ENCODE results near the gene METTL15. TPM values are rescaled to one million over a fixed set of nuclear protein-coding genes. Genes with fewer than 3 reads are reported as not detected.
"Not testable (repeated sequence)": the region's sequence is repeated elsewhere in the genome, so short reads cannot be mapped to it uniquely, and the experiment has no call there.

The METTL15 gene
- total RNA-seq, 2 experiments from 2014 or later, result 18.9 to 19.7 TPM

- no TSS peak for BruUV-seq (replicated peaks)
- H3K4me2 ChIP-seq (ENCODE audit: low read length), result no peak overlapping the region
- H2AFZ ChIP-seq (ENCODE audit: low read length), result no peak overlapping the region
- ChIA-PET POLR2A (no interaction called here), CTCF (ENCODE audit: unreplicated experiment) (no interaction called here)
- intact Hi-C loops (cut with micrococcal nuclease; ENCODE audit: unreplicated experiment), result loop anchor here (2.0 kb wide), 1 partner anchor 17 kb away; no protein-coding TSS in a partner anchor
- no peaks in the 10 kb centered on the region for H3K9me3 ChIP-seq (ENCODE audit: low read length)
- H3K4me1 ChIP-seq (ENCODE audit: insufficient read depth, low read length, poor library complexity, severe bottlenecking), result no peaks in the 10 kb centered on the region
- DNase-seq (ENCODE audit: low spot score), result no peak
- H3K79me2 ChIP-seq (ENCODE audit: insufficient read depth, low read depth, low read length), result no peaks in the 10 kb centered on the region
- no peak overlapping the region for H3K4me3 ChIP-seq (ENCODE audit: low read depth, low read length, poor library complexity, severe bottlenecking)
- H4K20me1 ChIP-seq (ENCODE audit: insufficient read depth, low read length), result no peaks in the 10 kb centered on the region
- no peak for TF ChIP-seq EZH2phosphoT487 (IDR thresholded peaks at IDR 0.05; ENCODE audit: borderline replicate concordance, low read depth, low read length)
- no peak for TF ChIP-seq CTCF (conservative IDR thresholded peaks at IDR 0.05; ENCODE audit: low read length)
- no peaks in the 10 kb centered on the region for H3K9me2 ChIP-seq (ENCODE audit: insufficient read depth, low read length)
- no peak overlapping the region for H3K27ac ChIP-seq (ENCODE audit: low read depth, low read length, poor library complexity, severe bottlenecking)
- H3K36me3 ChIP-seq (ENCODE audit: insufficient read depth, low read length), result no peaks in the 10 kb centered on the region
Measured at GRCh38 chr11:28315440-28315839, 207.3 kb downstream of the METTL15 start.

GRCh38 chr11:28318871-28319270, 210.7 kb downstream of the METTL15 start:
- Histone ChIP-seq H3K4me2 (ENCODE audit: low read length) (no peak overlapping the region), H3K4me3 (ENCODE audit: low read depth, low read length, poor library complexity, severe bottlenecking) (no peak overlapping the region), H3K9me3 (ENCODE audit: low read length) (no peaks in the 10 kb centered on the region), H3K4me1 (ENCODE audit: insufficient read depth, low read length, poor library complexity, severe bottlenecking) (no peaks in the 10 kb centered on the region), H3K27ac (ENCODE audit: low read depth, low read length, poor library complexity, severe bottlenecking) (no peak overlapping the region), H3K9me2 (ENCODE audit: insufficient read depth, low read length) (no peaks in the 10 kb centered on the region), H3K79me2 (ENCODE audit: insufficient read depth, low read depth, low read length) (no peaks in the 10 kb centered on the region), H3K36me3 (ENCODE audit: insufficient read depth, low read length) (no peaks in the 10 kb centered on the region), H2AFZ (ENCODE audit: low read length) (no peak overlapping the region), H4K20me1 (ENCODE audit: insufficient read depth, low read length) (no peaks in the 10 kb centered on the region)
- ChIA-PET CTCF (ENCODE audit: unreplicated experiment) (no interaction called here), POLR2A (interaction anchor here (0.8 to 1.5 kb wide), 2 partner anchors 11 to 18 kb away, joined by 8 to 9 read pairs; no protein-coding TSS in a partner anchor)
- no peak for DNase-seq (ENCODE audit: low spot score)
- BruUV-seq (replicated peaks), result no TSS peak
- TF ChIP-seq EZH2phosphoT487 (IDR thresholded peaks at IDR 0.05; ENCODE audit: borderline replicate concordance, low read depth, low read length) (no peak), CTCF (conservative IDR thresholded peaks at IDR 0.05; ENCODE audit: low read length) (no peak)
- intact Hi-C loops (cut with micrococcal nuclease; ENCODE audit: unreplicated experiment), result no loop called here

- Histone ChIP-seq H3K27ac (ENCODE audit: low read depth, low read length, poor library complexity, severe bottlenecking) (no peak overlapping the region), H3K79me2 (ENCODE audit: insufficient read depth, low read depth, low read length) (no peaks in the 10 kb centered on the region), H3K36me3 (ENCODE audit: insufficient read depth, low read length) (no peaks in the 10 kb centered on the region), H3K4me2 (ENCODE audit: low read length) (no peak overlapping the region), H2AFZ (ENCODE audit: low read length) (no peak overlapping the region), H3K4me1 (ENCODE audit: insufficient read depth, low read length, poor library complexity, severe bottlenecking) (no peaks in the 10 kb centered on the region), H4K20me1 (ENCODE audit: insufficient read depth, low read length) (no peaks in the 10 kb centered on the region), H3K9me3 (ENCODE audit: low read length) (no peaks in the 10 kb centered on the region), H3K4me3 (ENCODE audit: low read depth, low read length, poor library complexity, severe bottlenecking) (no peak overlapping the region), H3K9me2 (ENCODE audit: insufficient read depth, low read length) (no peaks in the 10 kb centered on the region)
- TF ChIP-seq CTCF (conservative IDR thresholded peaks at IDR 0.05; ENCODE audit: low read length) (no peak), EZH2phosphoT487 (IDR thresholded peaks at IDR 0.05; ENCODE audit: borderline replicate concordance, low read depth, low read length) (no peak)
- ChIA-PET CTCF (ENCODE audit: unreplicated experiment) (no interaction called here), POLR2A (no interaction called here)
- intact Hi-C loops (cut with micrococcal nuclease; ENCODE audit: unreplicated experiment), result no loop called here
- no peak for DNase-seq (ENCODE audit: low spot score)
- BruUV-seq (replicated peaks), result no TSS peak
Measured at GRCh38 chr11:28323621-28324020, 215.4 kb downstream of the METTL15 start.

- H3K36me3 ChIP-seq (ENCODE audit: insufficient read depth, low read length); H3K4me1 ChIP-seq (ENCODE audit: insufficient read depth, low read length, poor library complexity, severe bottlenecking); CTCF ChIA-PET (ENCODE audit: unreplicated experiment); H3K27ac ChIP-seq (ENCODE audit: low read depth, low read length, poor library complexity, severe bottlenecking); POLR2A ChIA-PET; H3K9me3 ChIP-seq (ENCODE audit: low read length); H2AFZ ChIP-seq (ENCODE audit: low read length); H4K20me1 ChIP-seq (ENCODE audit: insufficient read depth, low read length); H3K4me2 ChIP-seq (ENCODE audit: low read length); H3K9me2 ChIP-seq (ENCODE audit: insufficient read depth, low read length); H3K79me2 ChIP-seq (ENCODE audit: insufficient read depth, low read depth, low read length); DNase-seq (ENCODE audit: low spot score); BruUV-seq (replicated peaks); H3K4me3 ChIP-seq (ENCODE audit: low read depth, low read length, poor library complexity, severe bottlenecking): not testable (repeated sequence)
- intact Hi-C loops (cut with micrococcal nuclease; ENCODE audit: unreplicated experiment), result loop anchor here (2.0 kb wide), 1 partner anchor 18 kb away; no protein-coding TSS in a partner anchor
Measured at GRCh38 chr11:28332393-28332792, 224.2 kb downstream of the METTL15 start.
